WTC11 (cell line): ENCODE measurements around the gene CLIC1. TPM values are rescaled to one million over a fixed set of nuclear protein-coding genes. Genes with fewer than 3 reads are reported as not detected.

Source experiments
- ATAC-seq: fragments of 200-7000 bp; cut with Tn5 transposase; 2 replicates; pipeline ENCODE4 v1.10.0; 2021; ENCODE audit warnings: mild to moderate bottlenecking, moderate library complexity
- CTCF ChIA-PET: fragments of 300-600 bp; sonication (Branson Sonifier 250); formaldehyde crosslinking; loops from one replicate; lab custom pipeline; 2021; ENCODE audit warnings: antibody characterized with exemption; lab: Charles Lee
- POLR2A ChIA-PET: fragments of 350-600 bp; sonication (Branson Sonifier 250); formaldehyde crosslinking; loops from one replicate; lab custom pipeline; 2021; ENCODE audit warnings: antibody characterized with exemption; lab: Charles Lee
- DNase-seq: peaks from one replicate; pipeline ENCODE4 v3.0.0; 2021; ENCODE audit warnings: low spot score
- H3K27ac Mint-ChIP-seq: 2 replicates; pipeline ENCODE4 v1.8.0; 2021; ENCODE audit warnings: mixed read lengths
- H3K27me3 Mint-ChIP-seq: 2 replicates; pipeline ENCODE4 v1.8.0; 2021; ENCODE audit warnings: low read depth, mild to moderate bottlenecking, moderate library complexity, mixed read lengths
- H3K36me3 Mint-ChIP-seq: 2 replicates; pipeline ENCODE4 v1.8.0; 2021; ENCODE audit warnings: mixed read lengths
- H3K4me1 Mint-ChIP-seq: 2 replicates; pipeline ENCODE4 v1.8.0; 2022; ENCODE audit warnings: mixed read lengths
- H3K4me3 Mint-ChIP-seq: 2 replicates; pipeline ENCODE4 v1.8.0; 2021; ENCODE audit warnings: mild to moderate bottlenecking, moderate library complexity, mixed read lengths
- H3K9me3 Mint-ChIP-seq: 2 replicates; pipeline ENCODE4 v1.8.0; 2021; ENCODE audit warnings: mixed read lengths
- CBFB ChIP-seq: sonication (generic); formaldehyde crosslinking; IDR thresholded peaks from 2 replicates; pipeline ENCODE4 v1.8.1; 2022; ENCODE audit warnings: mild to moderate bottlenecking, low read depth, missing genetic modification reagents
- GTF2I ChIP-seq: fragments of 250-450 bp; sonication (Bioruptor Pico); conservative IDR thresholded peaks from 2 replicates; pipeline ENCODE4 v1.4.0; 2021; ENCODE audit warnings: mild to moderate bottlenecking
- JUN ChIP-seq: sonication (generic); formaldehyde crosslinking; IDR thresholded peaks from 2 replicates; pipeline ENCODE4 v1.8.0; 2023; ENCODE audit warnings: mild to moderate bottlenecking, missing genetic modification reagents
- KAT7 ChIP-seq: sonication (generic); formaldehyde crosslinking; IDR thresholded peaks from 2 replicates; pipeline ENCODE4 v1.8.1; 2023; ENCODE audit warnings: missing genetic modification reagents, mild to moderate bottlenecking, borderline replicate concordance
- MYBL2 ChIP-seq: sonication (generic); formaldehyde crosslinking; IDR thresholded peaks from 2 replicates; pipeline ENCODE4 v1.8.1; 2023; ENCODE audit warnings: mild to moderate bottlenecking, moderate library complexity, missing genetic modification reagents
- NR3C1 ChIP-seq: sonication (generic); formaldehyde crosslinking; conservative IDR thresholded peaks from 2 replicates; pipeline ENCODE4 v1.8.1; 2023; ENCODE audit warnings: low read depth, mild to moderate bottlenecking, missing genetic modification reagents
- RELA ChIP-seq: sonication (generic); formaldehyde crosslinking; IDR thresholded peaks from 2 replicates; pipeline ENCODE4 v1.8.1; 2022; ENCODE audit warnings: missing genetic modification reagents, mild to moderate bottlenecking, borderline replicate concordance
- SMAD4 ChIP-seq: sonication (generic); formaldehyde crosslinking; IDR thresholded peaks from 2 replicates; pipeline ENCODE4 v1.8.0; 2022; ENCODE audit warnings: mild to moderate bottlenecking, missing genetic modification reagents
- TCF7 ChIP-seq: sonication (generic); formaldehyde crosslinking; IDR thresholded peaks from 2 replicates; pipeline ENCODE4 v1.8.0; 2022; ENCODE audit warnings: mild to moderate bottlenecking, low read depth, missing genetic modification reagents, moderate library complexity
- TP53 ChIP-seq: sonication (generic); formaldehyde crosslinking; IDR thresholded peaks from 2 replicates; pipeline ENCODE4 v1.8.1; 2023; ENCODE audit warnings: mild to moderate bottlenecking, missing genetic modification reagents
- ZNF121 ChIP-seq: sonication (generic); formaldehyde crosslinking; IDR thresholded peaks from 2 replicates; pipeline ENCODE4 v1.8.0; 2023; ENCODE audit warnings: missing genetic modification reagents
- ZNF138 ChIP-seq: sonication (generic); formaldehyde crosslinking; conservative IDR thresholded peaks from 2 replicates; pipeline ENCODE4 v1.8.1; 2022; ENCODE audit warnings: mild to moderate bottlenecking, moderate library complexity, missing genetic modification reagents
- ZNF219 ChIP-seq: sonication (generic); formaldehyde crosslinking; IDR thresholded peaks from 2 replicates; pipeline ENCODE4 v1.8.0; 2023; ENCODE audit warnings: missing genetic modification reagents, mild to moderate bottlenecking, borderline replicate concordance
- ZNF232 ChIP-seq: sonication (generic); formaldehyde crosslinking; IDR thresholded peaks from 2 replicates; pipeline ENCODE4 v1.8.0; 2022; ENCODE audit warnings: mild to moderate bottlenecking, missing genetic modification reagents
- total RNA-seq: library from RNA; stranded (reverse); gene quantifications from 3 replicates; pipeline ENCODE4 v1.2.3, GENCODE V29; 2021
- TF ChIP-seq, protein P1 (sequence below): fragments of 250-450 bp; sonication (Bioruptor Pico); IDR thresholded peaks from 2 replicates; pipeline ENCODE4 v1.8.0; 2021; ENCODE audit warnings: mild to moderate bottlenecking
- TF ChIP-seq, protein P2 (sequence below): sonication (generic); formaldehyde crosslinking; IDR thresholded peaks from 2 replicates; pipeline ENCODE4 v1.8.0; 2022; ENCODE audit warnings: mild to moderate bottlenecking, missing genetic modification reagents
- TF ChIP-seq, protein P3 (sequence below): fragments of 250-450 bp; sonication (Bioruptor Pico); IDR thresholded peaks from 2 replicates; pipeline ENCODE4 v1.9.0; 2021; ENCODE audit warnings: mild to moderate bottlenecking
- TF ChIP-seq, protein P4 (sequence below): sonication (generic); formaldehyde crosslinking; IDR thresholded peaks from 2 replicates; pipeline ENCODE4 v1.8.0; 2022; ENCODE audit warnings: mild to moderate bottlenecking, missing genetic modification reagents
- TF ChIP-seq, protein P5 (sequence below): sonication (generic); formaldehyde crosslinking; IDR thresholded peaks from 2 replicates; pipeline ENCODE4 v1.8.1; 2022; ENCODE audit warnings: low read depth, missing genetic modification reagents, borderline replicate concordance
- TF ChIP-seq, protein P6 (sequence below): sonication (generic); formaldehyde crosslinking; IDR thresholded peaks from 2 replicates; pipeline ENCODE4 v1.8.1; 2022; ENCODE audit warnings: mild to moderate bottlenecking, moderate library complexity, missing genetic modification reagents
- TF ChIP-seq, protein P7 (sequence below): sonication (generic); formaldehyde crosslinking; IDR thresholded peaks from 2 replicates; pipeline ENCODE4 v1.8.1; 2023; ENCODE audit warnings: mild to moderate bottlenecking, missing genetic modification reagents, borderline replicate concordance

CLIC1 gene
- total RNA-seq, 1 experiment from 2014 or later = 244 TPM

DNA sequence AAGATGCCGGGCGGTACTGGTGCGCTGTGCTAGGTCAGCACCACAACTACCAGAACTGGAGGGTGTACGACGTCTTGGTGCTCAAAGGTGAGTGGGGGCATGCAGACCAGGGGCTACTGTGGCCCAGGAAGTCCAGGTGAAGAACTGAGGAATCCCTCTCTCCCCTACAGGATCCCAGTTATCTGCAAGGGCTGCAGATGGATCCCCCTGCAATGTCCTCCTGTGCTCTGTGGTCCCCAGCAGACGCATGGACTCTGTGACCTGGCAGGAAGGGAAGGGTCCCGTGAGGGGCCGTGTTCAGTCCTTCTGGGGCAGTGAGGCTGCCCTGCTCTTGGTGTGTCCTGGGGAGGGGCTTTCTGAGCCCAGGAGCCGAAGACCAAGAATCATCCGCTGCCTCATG is 28.6 kb downstream of the CLIC1 start:
- ChIA-PET POLR2A (no interaction called here), CTCF (no interaction called here)
- ATAC-seq (no peak), DNase-seq (no peak)
- Mint-ChIP-seq H3K4me3 (no peak overlapping the region), H3K4me1 (peaks cover 13% of the 10 kb centered on the region), H3K27me3 (peaks cover 7% of the 10 kb centered on the region; the same call in 1 of the 2 replicates), H3K9me3 (no peaks in the 10 kb centered on the region), H3K36me3 (no peaks in the 10 kb centered on the region)
- no peak for TF ChIP-seq TP53 (CRISPR knock-in tag)
- TF ChIP-seq ZNF232 (CRISPR knock-in tag) = no peak
- TF ChIP-seq GTF2I = no peak
- TF ChIP-seq, protein P1, sequence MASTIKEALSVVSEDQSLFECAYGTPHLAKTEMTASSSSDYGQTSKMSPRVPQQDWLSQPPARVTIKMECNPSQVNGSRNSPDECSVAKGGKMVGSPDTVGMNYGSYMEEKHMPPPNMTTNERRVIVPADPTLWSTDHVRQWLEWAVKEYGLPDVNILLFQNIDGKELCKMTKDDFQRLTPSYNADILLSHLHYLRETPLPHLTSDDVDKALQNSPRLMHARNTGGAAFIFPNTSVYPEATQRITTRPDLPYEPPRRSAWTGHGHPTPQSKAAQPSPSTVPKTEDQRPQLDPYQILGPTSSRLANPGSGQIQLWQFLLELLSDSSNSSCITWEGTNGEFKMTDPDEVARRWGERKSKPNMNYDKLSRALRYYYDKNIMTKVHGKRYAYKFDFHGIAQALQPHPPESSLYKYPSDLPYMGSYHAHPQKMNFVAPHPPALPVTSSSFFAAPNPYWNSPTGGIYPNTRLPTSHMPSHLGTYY (CRISPR knock-in tag) = no peak
- TF ChIP-seq, protein P2, sequence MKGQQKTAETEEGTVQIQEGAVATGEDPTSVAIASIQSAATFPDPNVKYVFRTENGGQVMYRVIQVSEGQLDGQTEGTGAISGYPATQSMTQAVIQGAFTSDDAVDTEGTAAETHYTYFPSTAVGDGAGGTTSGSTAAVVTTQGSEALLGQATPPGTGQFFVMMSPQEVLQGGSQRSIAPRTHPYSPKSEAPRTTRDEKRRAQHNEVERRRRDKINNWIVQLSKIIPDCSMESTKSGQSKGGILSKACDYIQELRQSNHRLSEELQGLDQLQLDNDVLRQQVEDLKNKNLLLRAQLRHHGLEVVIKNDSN (CRISPR knock-in tag) = no peak
- TF ChIP-seq TCF7 (CRISPR knock-in tag) = no peak
- TF ChIP-seq CBFB (CRISPR knock-in tag) = no peak
- TF ChIP-seq, all 79 proteins: peak for 0
- no peak overlapping the region for H3K27ac Mint-ChIP-seq

DNA sequence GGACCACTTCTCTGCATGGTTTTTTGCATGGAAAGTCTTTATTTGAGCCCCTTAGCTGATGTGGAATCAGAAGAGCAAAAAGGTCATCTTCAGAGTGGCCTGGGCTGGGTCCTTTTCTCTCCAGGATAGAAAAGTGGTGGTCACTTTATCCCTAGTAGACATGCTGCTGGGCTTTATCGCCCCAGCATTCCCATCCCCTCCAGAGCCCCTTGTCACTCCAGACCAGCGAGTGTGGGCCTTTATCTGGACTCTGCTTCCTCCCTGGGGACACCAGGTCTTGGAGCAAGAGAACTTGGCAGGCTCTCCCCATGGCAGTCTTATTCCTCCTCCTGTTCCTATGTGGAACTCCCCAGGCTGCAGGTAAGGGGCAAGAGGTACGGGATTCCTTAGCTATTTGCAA is 29.7 kb downstream of the CLIC1 start, which contains the start of gene LY6G6F:
Gene LY6G6F (plus strand): TSS at position 268 of the 400 bp plus-strand sequence. CDS start 41 bp downstream, at position 309.
- TF ChIP-seq GTF2I (no peak), ZNF219 (CRISPR knock-in tag) (no peak), TP53 (CRISPR knock-in tag) (no peak)
- TF ChIP-seq, protein P3, sequence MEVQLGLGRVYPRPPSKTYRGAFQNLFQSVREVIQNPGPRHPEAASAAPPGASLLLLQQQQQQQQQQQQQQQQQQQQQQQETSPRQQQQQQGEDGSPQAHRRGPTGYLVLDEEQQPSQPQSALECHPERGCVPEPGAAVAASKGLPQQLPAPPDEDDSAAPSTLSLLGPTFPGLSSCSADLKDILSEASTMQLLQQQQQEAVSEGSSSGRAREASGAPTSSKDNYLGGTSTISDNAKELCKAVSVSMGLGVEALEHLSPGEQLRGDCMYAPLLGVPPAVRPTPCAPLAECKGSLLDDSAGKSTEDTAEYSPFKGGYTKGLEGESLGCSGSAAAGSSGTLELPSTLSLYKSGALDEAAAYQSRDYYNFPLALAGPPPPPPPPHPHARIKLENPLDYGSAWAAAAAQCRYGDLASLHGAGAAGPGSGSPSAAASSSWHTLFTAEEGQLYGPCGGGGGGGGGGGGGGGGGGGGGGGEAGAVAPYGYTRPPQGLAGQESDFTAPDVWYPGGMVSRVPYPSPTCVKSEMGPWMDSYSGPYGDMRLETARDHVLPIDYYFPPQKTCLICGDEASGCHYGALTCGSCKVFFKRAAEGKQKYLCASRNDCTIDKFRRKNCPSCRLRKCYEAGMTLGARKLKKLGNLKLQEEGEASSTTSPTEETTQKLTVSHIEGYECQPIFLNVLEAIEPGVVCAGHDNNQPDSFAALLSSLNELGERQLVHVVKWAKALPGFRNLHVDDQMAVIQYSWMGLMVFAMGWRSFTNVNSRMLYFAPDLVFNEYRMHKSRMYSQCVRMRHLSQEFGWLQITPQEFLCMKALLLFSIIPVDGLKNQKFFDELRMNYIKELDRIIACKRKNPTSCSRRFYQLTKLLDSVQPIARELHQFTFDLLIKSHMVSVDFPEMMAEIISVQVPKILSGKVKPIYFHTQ = no peak
- TF ChIP-seq, protein P4, sequence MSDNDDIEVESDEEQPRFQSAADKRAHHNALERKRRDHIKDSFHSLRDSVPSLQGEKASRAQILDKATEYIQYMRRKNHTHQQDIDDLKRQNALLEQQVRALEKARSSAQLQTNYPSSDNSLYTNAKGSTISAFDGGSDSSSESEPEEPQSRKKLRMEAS (CRISPR knock-in tag) = no peak
- TF ChIP-seq, protein P5, sequence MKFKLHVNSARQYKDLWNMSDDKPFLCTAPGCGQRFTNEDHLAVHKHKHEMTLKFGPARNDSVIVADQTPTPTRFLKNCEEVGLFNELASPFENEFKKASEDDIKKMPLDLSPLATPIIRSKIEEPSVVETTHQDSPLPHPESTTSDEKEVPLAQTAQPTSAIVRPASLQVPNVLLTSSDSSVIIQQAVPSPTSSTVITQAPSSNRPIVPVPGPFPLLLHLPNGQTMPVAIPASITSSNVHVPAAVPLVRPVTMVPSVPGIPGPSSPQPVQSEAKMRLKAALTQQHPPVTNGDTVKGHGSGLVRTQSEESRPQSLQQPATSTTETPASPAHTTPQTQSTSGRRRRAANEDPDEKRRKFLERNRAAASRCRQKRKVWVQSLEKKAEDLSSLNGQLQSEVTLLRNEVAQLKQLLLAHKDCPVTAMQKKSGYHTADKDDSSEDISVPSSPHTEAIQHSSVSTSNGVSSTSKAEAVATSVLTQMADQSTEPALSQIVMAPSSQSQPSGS (CRISPR knock-in tag) = no peak
- TF ChIP-seq, all 79 proteins: peak for 0
- Mint-ChIP-seq H3K27me3 (peaks cover 7% of the 10 kb centered on the region; the same call in 1 of the 2 replicates), H3K9me3 (no peaks in the 10 kb centered on the region), H3K27ac (no peak within 1 kb of the TSS), H3K4me3 (no peak within 1 kb of the TSS), H3K36me3 (no peaks in the 10 kb centered on the region), H3K4me1 (peaks cover 17% of the 10 kb centered on the region)
- no peak for ATAC-seq
- ChIA-PET CTCF (interaction anchor here (0.5 to 1.4 kb wide), 5 partner anchors 32 to 1594 kb away, joined by 3 to 4 read pairs (median 3); no protein-coding TSS in a partner anchor), POLR2A (interaction anchor here (0.6 kb wide), 1 partner anchor 8 kb away, joined by 3 read pairs; no protein-coding TSS in a partner anchor)
- DNase-seq = no peak

DNA sequence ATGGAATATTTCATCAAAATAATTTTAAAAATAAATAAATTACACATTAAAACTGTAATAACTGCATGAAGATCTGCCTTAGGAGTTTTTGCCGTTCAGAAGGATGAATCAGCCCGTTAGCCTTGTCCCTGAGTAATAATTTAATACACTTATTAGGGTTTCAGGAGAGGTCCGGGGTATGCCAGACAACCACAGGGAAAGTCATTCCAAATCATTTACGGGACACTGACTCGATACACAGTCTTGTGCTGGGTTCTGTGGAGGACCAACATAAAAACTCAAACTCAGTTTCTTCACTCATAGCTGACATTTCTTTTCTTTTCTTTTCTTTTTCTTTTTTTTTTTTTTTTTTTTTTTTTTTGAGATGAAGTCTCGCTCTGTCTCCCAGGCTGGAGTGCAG is 30.4 kb downstream of the CLIC1 start:
- no peak for ATAC-seq
- ChIA-PET POLR2A (no interaction called here), CTCF (interaction anchor here (0.6 to 1.4 kb wide), 5 partner anchors 32 to 1595 kb away, joined by 3 to 4 read pairs (median 3); partner anchors contain the start of gene GPANK1)
- H3K27ac Mint-ChIP-seq = no peak overlapping the region
- no peak overlapping the region for H3K4me3 Mint-ChIP-seq
- no peaks in the 10 kb centered on the region for H3K9me3 Mint-ChIP-seq
- H3K27me3 Mint-ChIP-seq = peaks cover 7% of the 10 kb centered on the region; the same call in 1 of the 2 replicates
- H3K36me3 Mint-ChIP-seq = no peaks in the 10 kb centered on the region
- no peak for DNase-seq
- peaks cover 19% of the 10 kb centered on the region for H3K4me1 Mint-ChIP-seq
- TF ChIP-seq NR3C1 (CRISPR knock-in tag) (no peak), MYBL2 (CRISPR knock-in tag) (no peak), JUN (CRISPR knock-in tag) (no peak), ZNF138 (CRISPR knock-in tag) (no peak), KAT7 (CRISPR knock-in tag) (no peak), TCF7 (CRISPR knock-in tag) (no peak), SMAD4 (CRISPR knock-in tag) (no peak), ZNF121 (CRISPR knock-in tag) (no peak), RELA (no peak)
- TF ChIP-seq, protein P6, sequence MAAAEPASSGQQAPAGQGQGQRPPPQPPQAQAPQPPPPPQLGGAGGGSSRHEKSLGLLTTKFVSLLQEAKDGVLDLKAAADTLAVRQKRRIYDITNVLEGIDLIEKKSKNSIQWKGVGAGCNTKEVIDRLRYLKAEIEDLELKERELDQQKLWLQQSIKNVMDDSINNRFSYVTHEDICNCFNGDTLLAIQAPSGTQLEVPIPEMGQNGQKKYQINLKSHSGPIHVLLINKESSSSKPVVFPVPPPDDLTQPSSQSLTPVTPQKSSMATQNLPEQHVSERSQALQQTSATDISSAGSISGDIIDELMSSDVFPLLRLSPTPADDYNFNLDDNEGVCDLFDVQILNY (CRISPR knock-in tag) = no peak
- TF ChIP-seq, protein P7, sequence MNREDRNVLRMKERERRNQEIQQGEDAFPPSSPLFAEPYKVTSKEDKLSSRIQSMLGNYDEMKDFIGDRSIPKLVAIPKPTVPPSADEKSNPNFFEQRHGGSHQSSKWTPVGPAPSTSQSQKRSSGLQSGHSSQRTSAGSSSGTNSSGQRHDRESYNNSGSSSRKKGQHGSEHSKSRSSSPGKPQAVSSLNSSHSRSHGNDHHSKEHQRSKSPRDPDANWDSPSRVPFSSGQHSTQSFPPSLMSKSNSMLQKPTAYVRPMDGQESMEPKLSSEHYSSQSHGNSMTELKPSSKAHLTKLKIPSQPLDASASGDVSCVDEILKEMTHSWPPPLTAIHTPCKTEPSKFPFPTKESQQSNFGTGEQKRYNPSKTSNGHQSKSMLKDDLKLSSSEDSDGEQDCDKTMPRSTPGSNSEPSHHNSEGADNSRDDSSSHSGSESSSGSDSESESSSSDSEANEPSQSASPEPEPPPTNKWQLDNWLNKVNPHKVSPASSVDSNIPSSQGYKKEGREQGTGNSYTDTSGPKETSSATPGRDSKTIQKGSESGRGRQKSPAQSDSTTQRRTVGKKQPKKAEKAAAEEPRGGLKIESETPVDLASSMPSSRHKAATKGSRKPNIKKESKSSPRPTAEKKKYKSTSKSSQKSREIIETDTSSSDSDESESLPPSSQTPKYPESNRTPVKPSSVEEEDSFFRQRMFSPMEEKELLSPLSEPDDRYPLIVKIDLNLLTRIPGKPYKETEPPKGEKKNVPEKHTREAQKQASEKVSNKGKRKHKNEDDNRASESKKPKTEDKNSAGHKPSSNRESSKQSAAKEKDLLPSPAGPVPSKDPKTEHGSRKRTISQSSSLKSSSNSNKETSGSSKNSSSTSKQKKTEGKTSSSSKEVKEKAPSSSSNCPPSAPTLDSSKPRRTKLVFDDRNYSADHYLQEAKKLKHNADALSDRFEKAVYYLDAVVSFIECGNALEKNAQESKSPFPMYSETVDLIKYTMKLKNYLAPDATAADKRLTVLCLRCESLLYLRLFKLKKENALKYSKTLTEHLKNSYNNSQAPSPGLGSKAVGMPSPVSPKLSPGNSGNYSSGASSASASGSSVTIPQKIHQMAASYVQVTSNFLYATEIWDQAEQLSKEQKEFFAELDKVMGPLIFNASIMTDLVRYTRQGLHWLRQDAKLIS (CRISPR knock-in tag) = no peak
